Gastrocnemius medialis (tissue), 4 donors: ENCODE results near the gene FNDC4. TPM values are rescaled to one million over a fixed set of nuclear protein-coding genes. Genes with fewer than 3 reads are reported as not detected.
A peak's percentile ranks its signal among the peaks of the same experiment; 100 is the strongest.

ENCODE experiments used
- ATAC-seq, 2 donors: fragments of 150-250 bp; one replicate each; pipeline ENCODE4 v1.9.1; 2016
- DNase-seq, 2 donors: peaks; one replicate each; pipeline ENCODE4 v3.0.0-alpha.2; 2019
- H3K27ac ChIP-seq, 4 donors: fragments of 200-600 bp; sonication (generic); 1 replicate in 1 of 4; 2 replicates in 3 of 4; pipeline ENCODE4 v1.5.1; 2016 to 2018; ENCODE audit warnings: mild to moderate bottlenecking in 2 of 4, moderate library complexity in 1 of 4
- H3K27me3 ChIP-seq, 3 donors: fragments of 200-600 bp; sonication (generic) in 2 of 3; 1 replicate in 1 of 3; 2 replicates in 2 of 3; pipeline versions ENCODE4 v1.5.1 to v1.6.0; 2016 to 2019; ENCODE audit warnings: mild to moderate bottlenecking in 1 of 3, moderate library complexity in 1 of 3
- H3K36me3 ChIP-seq, 2 donors: fragments of 200-600 bp; sonication (generic) in 1 of 2; one replicate each; pipeline ENCODE4 v1.5.1; 2017 to 2018
- H3K4me1 ChIP-seq, 2 donors: fragments of 200-600 bp; sonication (generic) in 1 of 2; one replicate each; pipeline ENCODE4 v1.5.1; 2016 to 2017; ENCODE audit warnings: mild to moderate bottlenecking in 2 of 2
- H3K4me3 ChIP-seq, 4 donors: fragments of 200-600 bp; sonication (generic) in 3 of 4; 1 replicate in 1 of 4; 2 replicates in 3 of 4; pipeline ENCODE4 v1.5.1; 2016 to 2019; ENCODE audit warnings: mild to moderate bottlenecking in 2 of 4
- H3K9me3 ChIP-seq, 3 donors: fragments of 200-600 bp; sonication (generic) in 2 of 3; 1 replicate in 1 of 3; 2 replicates in 2 of 3; pipeline ENCODE4 v1.5.1; 2016 to 2019
- POLR2A ChIP-seq, 2 donors: fragments of 450-650 bp; IDR thresholded peaks; one replicate each; pipeline ENCODE4 v1.6.1; 2017; ENCODE audit warnings: antibody characterized with exemption in 2 of 2, mild to moderate bottlenecking in 2 of 2, moderate library complexity in 2 of 2
- in situ Hi-C, 4 donors: fragments of 200-750 bp; cut with MboI; loops; one replicate each; pipeline versions ENCODE4 v1.15.0 to v1.8.0; 2017; ENCODE audit warnings: low sequenced_read_pairs in 4 of 4
- intact Hi-C: fragments of 100-400 bp; cut with DNase I; formaldehyde crosslinking; loops from one replicate; pipeline ENCODE4 v1.15.1; 2023; ENCODE audit warnings: low total_unique reads
- total RNA-seq, 4 donors: library from RNA; depleted of rRNA; stranded (reverse); fragments of >200 nt; gene quantifications; one replicate each; pipeline versions ENCODE4 v1.1.0 to v1.2.3, GENCODE V29; 2016
- TF ChIP-seq, protein P1 (sequence below), 5 experiments: fragments of 450-650 bp in 3 of 5; fragments of 200-600 bp in 2 of 5; sonication (generic) in 2 of 5; IDR thresholded peaks in 4 of 5; conservative IDR thresholded peaks in 1 of 5; 1 replicate in 4 of 5; 2 replicates in 1 of 5; pipeline ENCODE4 v1.5.1; 2016 to 2019; ENCODE audit warnings: antibody characterized with exemption in 5 of 5, mild to moderate bottlenecking in 3 of 5, moderate library complexity in 3 of 5

The FNDC4 gene
- total RNA-seq, 4 donors from 2014 or later: 2.0 to 6.4 (median 3.1) TPM

DNA sequence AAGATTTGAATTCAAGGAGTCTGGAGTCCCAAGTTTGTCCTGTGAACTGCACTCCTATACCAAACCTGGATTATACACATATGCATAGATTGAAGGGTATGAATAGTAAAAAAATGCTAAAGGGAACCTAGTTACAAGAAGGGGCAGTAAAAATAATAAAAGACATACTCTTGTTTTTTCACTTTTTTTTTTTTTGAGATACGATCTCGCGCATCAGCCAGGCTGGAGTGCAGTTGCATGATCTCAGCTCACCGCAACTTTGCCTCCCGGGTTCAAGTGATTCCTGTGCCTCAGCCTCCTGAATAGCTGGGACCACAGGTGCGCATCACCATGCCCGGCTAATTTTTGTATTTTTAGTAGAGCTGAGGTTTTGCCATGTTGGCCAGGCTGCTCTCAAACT, 30.6 kb downstream of the FNDC4 start:
- DNase-seq (no peak), ATAC-seq (no peak)
- no peaks in the 10 kb centered on the region for H3K27me3 ChIP-seq
- intact Hi-C loops: loop anchor here (10.0 kb wide), 1 partner anchor 60 kb away; no protein-coding TSS in a partner anchor
- no peaks in the 10 kb centered on the region for H3K9me3 ChIP-seq
- TF ChIP-seq, protein P1, sequence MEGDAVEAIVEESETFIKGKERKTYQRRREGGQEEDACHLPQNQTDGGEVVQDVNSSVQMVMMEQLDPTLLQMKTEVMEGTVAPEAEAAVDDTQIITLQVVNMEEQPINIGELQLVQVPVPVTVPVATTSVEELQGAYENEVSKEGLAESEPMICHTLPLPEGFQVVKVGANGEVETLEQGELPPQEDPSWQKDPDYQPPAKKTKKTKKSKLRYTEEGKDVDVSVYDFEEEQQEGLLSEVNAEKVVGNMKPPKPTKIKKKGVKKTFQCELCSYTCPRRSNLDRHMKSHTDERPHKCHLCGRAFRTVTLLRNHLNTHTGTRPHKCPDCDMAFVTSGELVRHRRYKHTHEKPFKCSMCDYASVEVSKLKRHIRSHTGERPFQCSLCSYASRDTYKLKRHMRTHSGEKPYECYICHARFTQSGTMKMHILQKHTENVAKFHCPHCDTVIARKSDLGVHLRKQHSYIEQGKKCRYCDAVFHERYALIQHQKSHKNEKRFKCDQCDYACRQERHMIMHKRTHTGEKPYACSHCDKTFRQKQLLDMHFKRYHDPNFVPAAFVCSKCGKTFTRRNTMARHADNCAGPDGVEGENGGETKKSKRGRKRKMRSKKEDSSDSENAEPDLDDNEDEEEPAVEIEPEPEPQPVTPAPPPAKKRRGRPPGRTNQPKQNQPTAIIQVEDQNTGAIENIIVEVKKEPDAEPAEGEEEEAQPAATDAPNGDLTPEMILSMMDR (IDR thresholded peaks at IDR 0.05 in 4 of 5, conservative IDR thresholded peaks at IDR 0.05 in 1 of 5): no peak
- no peak for TF ChIP-seq POLR2A (IDR thresholded peaks at IDR 0.05)
- no peak overlapping the region for H3K27ac ChIP-seq
- in situ Hi-C loops: loop anchor here in 1 of 4 donors (25.0 kb wide), 1 partner anchor 173 kb away; the partner anchor contains the start of genes CCDC121 and GPN1
- H3K4me1 ChIP-seq: no peaks in the 10 kb centered on the region
- H3K4me3 ChIP-seq: no peak overlapping the region
- peaks cover 0 to 14% of the 10 kb centered on the region in 2 donors for H3K36me3 ChIP-seq

DNA sequence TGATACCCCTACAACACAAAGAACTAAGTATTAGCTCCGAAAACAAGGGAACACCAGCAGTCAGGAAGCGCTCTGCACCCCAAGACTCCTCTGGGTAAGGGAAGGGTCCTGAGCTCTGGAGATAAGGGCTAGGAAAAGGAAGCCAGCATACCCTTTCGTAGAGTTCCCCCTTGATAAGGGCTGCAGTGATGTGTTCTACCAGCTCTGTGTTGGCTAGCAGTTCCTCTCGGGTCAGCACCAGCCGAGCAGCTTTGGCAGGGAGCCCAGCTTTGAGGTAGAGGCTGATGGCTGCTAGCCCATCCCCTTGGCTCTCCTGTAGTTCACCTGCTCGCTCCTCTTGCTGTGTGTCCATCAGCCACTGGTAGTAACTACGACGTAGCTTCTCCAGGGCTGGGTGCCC, 33.9 kb downstream of the FNDC4 start:
- Histone ChIP-seq H3K4me3 (no peak overlapping the region), H3K4me1 (no peaks in the 10 kb centered on the region), H3K36me3 (peaks cover 0 to 43% of the 10 kb centered on the region in 2 donors), H3K9me3 (no peaks in the 10 kb centered on the region), H3K27ac (no peak overlapping the region), H3K27me3 (no peaks in the 10 kb centered on the region)
- in situ Hi-C loops: loop anchor here in 1 of 4 donors (25.0 kb wide), 1 partner anchor 176 kb away; the partner anchor contains the start of genes CCDC121 and GPN1
- TF ChIP-seq, protein P1 (IDR thresholded peaks at IDR 0.05 in 4 of 5, conservative IDR thresholded peaks at IDR 0.05 in 1 of 5): no peak
- no peak for TF ChIP-seq POLR2A (IDR thresholded peaks at IDR 0.05)
- ATAC-seq (no peak), DNase-seq (peak in 1 of 2 donors; percentile 40)
- intact Hi-C loops: loop anchor here (10.0 kb wide), 1 partner anchor 64 kb away; no protein-coding TSS in a partner anchor

GRCh38 chr2:27453968-27454367, 41.0 kb downstream of the FNDC4 start:
- Histone ChIP-seq H3K36me3 (peaks cover 0 to 74% of the 10 kb centered on the region in 2 donors), H3K9me3 (no peaks in the 10 kb centered on the region), H3K27ac (no peak overlapping the region), H3K27me3 (no peaks in the 10 kb centered on the region), H3K4me3 (no peak overlapping the region), H3K4me1 (no peaks in the 10 kb centered on the region)
- ATAC-seq (no peak), DNase-seq (no peak)
- intact Hi-C loops (no loop called here), in situ Hi-C loops (loop anchor here in 1 of 4 donors (25.0 kb wide), 1 partner anchor 183 kb away; the partner anchor contains the start of genes CCDC121 and GPN1)
- TF ChIP-seq, protein P1 (IDR thresholded peaks at IDR 0.05 in 4 of 5, conservative IDR thresholded peaks at IDR 0.05 in 1 of 5): no peak

DNA sequence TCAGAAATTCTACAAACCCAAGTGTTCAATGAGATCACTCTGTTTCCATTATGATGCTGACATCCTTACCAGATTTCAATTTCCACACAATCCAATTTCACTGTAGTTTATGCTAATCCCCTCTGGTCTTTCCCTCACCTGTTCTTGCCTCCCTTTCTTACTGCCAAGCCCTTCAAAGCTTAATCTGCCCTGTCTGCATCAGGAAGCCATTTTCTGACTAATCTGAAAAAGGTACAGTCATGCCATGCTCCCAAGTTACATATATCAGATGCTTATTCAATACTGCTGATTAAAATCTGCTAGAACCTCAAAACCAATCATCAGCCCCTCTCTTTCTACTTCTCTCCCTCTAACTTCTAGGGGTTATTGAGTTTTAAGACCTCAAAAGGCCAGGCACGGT, 43.9 kb downstream of the FNDC4 start:
- Histone ChIP-seq H3K36me3 (peaks cover 0 to 70% of the 10 kb centered on the region in 2 donors), H3K9me3 (no peaks in the 10 kb centered on the region), H3K4me1 (no peaks in the 10 kb centered on the region), H3K27me3 (no peaks in the 10 kb centered on the region), H3K27ac (no peak overlapping the region), H3K4me3 (no peak overlapping the region)
- DNase-seq: no peak
- ATAC-seq: no peak
- TF ChIP-seq POLR2A (IDR thresholded peaks at IDR 0.05): no peak
- TF ChIP-seq, protein P1 (IDR thresholded peaks at IDR 0.05 in 4 of 5, conservative IDR thresholded peaks at IDR 0.05 in 1 of 5): no peak
- intact Hi-C loops: no loop called here
- in situ Hi-C loops: loop anchor here in 1 of 4 donors (25.0 kb wide), 1 partner anchor 186 kb away; the partner anchor contains the start of genes CCDC121 and GPN1

GRCh38 chr2:27448381-27448780, 46.6 kb downstream of the FNDC4 start:
- no peak for TF ChIP-seq POLR2A (IDR thresholded peaks at IDR 0.05)
- TF ChIP-seq, protein P1 (IDR thresholded peaks at IDR 0.05 in 4 of 5, conservative IDR thresholded peaks at IDR 0.05 in 1 of 5): no peak
- Histone ChIP-seq H3K4me1 (no peaks in the 10 kb centered on the region), H3K27ac (no peak overlapping the region), H3K4me3 (no peak overlapping the region), H3K27me3 (no peaks in the 10 kb centered on the region), H3K9me3 (no peaks in the 10 kb centered on the region), H3K36me3 (peaks cover 0 to 45% of the 10 kb centered on the region in 2 donors)
- in situ Hi-C loops: no loop called here
- no peak for DNase-seq
- no peak for ATAC-seq
- intact Hi-C loops: no loop called here
